Gastroesophageal sphincter (tissue), 4 donors: ENCODE measurements around the gene SLC15A3. TPM values are rescaled to one million over a fixed set of nuclear protein-coding genes. Genes with fewer than 3 reads are reported as not detected.
A peak's percentile ranks its signal among the peaks of the same experiment; 100 is the strongest.

Source experiments
- ATAC-seq: fragments of 150-250 bp; one replicate; pipeline ENCODE4 v1.9.1; 2016; ENCODE audit warnings: mild to moderate bottlenecking, moderate library complexity
- H3K27ac ChIP-seq, 4 donors: fragments of 200-600 bp; sonication (generic) in 3 of 4; 1 replicate in 3 of 4; 2 replicates in 1 of 4; pipeline ENCODE4 v1.5.1; 2016 to 2019
- H3K27me3 ChIP-seq: fragments of 200-600 bp; sonication (generic); one replicate; pipeline ENCODE4 v1.5.1; 2019
- H3K36me3 ChIP-seq, 2 donors: fragments of 200-600 bp; sonication (generic); one replicate each; pipeline ENCODE4 v1.5.1; 2019; ENCODE audit warnings: control low read depth in 1 of 2
- H3K4me1 ChIP-seq, 3 donors: fragments of 200-600 bp; sonication (generic); 1 replicate in 2 of 3; 2 replicates in 1 of 3; pipeline ENCODE4 v1.5.1; 2016 to 2019; ENCODE audit warnings: control low read depth in 2 of 3
- H3K4me3 ChIP-seq, 2 donors: fragments of 200-600 bp; sonication (generic); one replicate each; pipeline ENCODE4 v1.5.1; 2019; ENCODE audit warnings: mild to moderate bottlenecking in 1 of 2, moderate library complexity in 1 of 2
- H3K9me3 ChIP-seq, 3 donors: fragments of 200-600 bp; sonication (generic); one replicate each; pipeline ENCODE4 v1.5.1; 2017 to 2019; ENCODE audit warnings: control low read depth in 2 of 3
- CTCF ChIP-seq, 4 experiments: fragments of 200-600 bp in 2 of 4; fragments of 450-650 bp in 2 of 4; sonication (generic) in 1 of 4; IDR thresholded peaks; one replicate each; pipeline ENCODE4 v1.5.1; 2017 to 2019; ENCODE audit warnings: antibody characterized with exemption in 4 of 4, mild to moderate bottlenecking in 2 of 4, moderate library complexity in 2 of 4
- EP300 ChIP-seq: sonication (generic); formaldehyde crosslinking; IDR thresholded peaks from one replicate; pipeline ENCODE4 v1.6.1; 2017; ENCODE audit warnings: antibody characterized with exemption, mild to moderate bottlenecking
- POLR2A ChIP-seq, 2 donors: fragments of 450-650 bp; IDR thresholded peaks; one replicate each; pipeline ENCODE4 v1.6.1; 2017; ENCODE audit warnings: antibody characterized with exemption in 2 of 2, mild to moderate bottlenecking in 2 of 2, moderate library complexity in 1 of 2
- POLR2AphosphoS5 ChIP-seq: sonication (generic); formaldehyde crosslinking; IDR thresholded peaks from one replicate; pipeline ENCODE4 v1.6.1; 2017; ENCODE audit warnings: antibody characterized with exemption
- WGBS, 2 donors: methylation state at CpG; one replicate each; pipeline ENCODE4 v1.1.5; 2018; ENCODE audit warnings: low coverage in 1 of 2; 5-methylcytosine and 5-hydroxymethylcytosine counted together
- total RNA-seq, 4 donors: library from RNA; depleted of rRNA; stranded (reverse); fragments of >200 nt; gene quantifications; one replicate each; pipeline ENCODE4 v1.1.0, GENCODE V29; 2016

The SLC15A3 gene
- total RNA-seq, result 10 to 100 TPM; 16.7 to 48.4 (median 19.5) TPM

DNA sequence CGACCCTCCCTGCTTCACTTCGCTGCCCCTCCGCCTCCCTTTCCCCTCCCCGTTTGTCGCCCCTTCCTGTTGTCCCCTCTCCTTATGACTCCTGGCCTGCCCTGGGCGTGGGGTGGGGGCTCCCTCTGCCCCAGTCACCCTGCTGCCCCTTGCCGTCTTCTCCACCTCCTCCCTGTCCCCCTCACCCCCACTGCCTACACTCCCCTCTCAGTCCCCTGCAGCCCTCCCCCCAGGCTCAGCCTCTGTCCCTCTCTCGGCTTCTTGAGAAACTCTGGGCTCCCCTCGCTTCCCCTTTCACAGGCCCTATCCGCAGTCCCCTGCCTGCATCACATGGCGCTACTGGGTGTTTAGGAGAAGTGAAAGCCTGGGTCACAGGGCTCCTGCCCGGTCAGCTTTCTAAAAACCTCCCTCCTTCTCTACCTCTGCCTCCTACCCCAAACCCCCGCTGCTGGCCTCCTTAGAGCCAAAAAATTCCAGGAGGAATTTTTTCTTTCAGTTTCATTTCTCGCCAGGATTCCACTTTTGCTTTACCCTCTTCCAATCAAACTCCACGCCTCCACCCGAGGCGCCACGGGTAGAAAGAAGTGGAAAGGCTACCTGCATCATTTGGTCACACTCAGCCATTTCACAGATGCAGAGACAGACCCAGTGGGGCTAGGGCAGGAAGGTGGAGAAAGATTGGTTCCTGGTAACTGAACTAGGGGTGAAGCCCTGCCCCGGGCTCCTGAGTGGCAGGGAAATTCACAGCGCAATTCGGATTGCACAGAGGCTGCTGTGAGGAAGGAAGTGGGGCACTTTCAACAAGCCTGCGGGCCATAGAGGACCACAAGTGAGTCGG is at the start of gene SLC15A3:
Gene SLC15A3, minus strand, starts transcription at position 273 of the 838 bp plus-strand sequence. CDS start 625 bp downstream, outside the sequence.
- Histone ChIP-seq H3K9me3 (no peaks in the 10 kb centered on the region), H3K36me3 (no peaks in the 10 kb centered on the region), H3K27ac (peak within 1 kb of the TSS; percentile 77 to 88 (median 82)), H3K27me3 (no peaks in the 10 kb centered on the region), H3K4me3 (peak within 1 kb of the TSS; percentile 53 to 68), H3K4me1 (peaks cover 0 to 57% (median 12%) of the 10 kb centered on the region in 3 donors)
- 14 to 15% methylated on average over 10 to 18 of the region's 23 CpGs for WGBS, 2 donors
- peak; percentile 66 for ATAC-seq
- TF ChIP-seq POLR2AphosphoS5 (peak; percentile 30), POLR2A (IDR thresholded peaks at IDR 0.05) (no peak), CTCF (IDR thresholded peaks at IDR 0.05) (no peak)

- Histone ChIP-seq H3K27ac (no peak overlapping the region), H3K4me3 (no peak overlapping the region), H3K4me1 (peaks cover 0 to 16% (median 0%) of the 10 kb centered on the region in 3 donors), H3K36me3 (no peaks in the 10 kb centered on the region), H3K27me3 (no peaks in the 10 kb centered on the region), H3K9me3 (no peaks in the 10 kb centered on the region)
- ATAC-seq, result no peak
- WGBS, 2 donors, result 79 to 84% methylated on average over 4 to 8 of the region's 11 CpGs
- TF ChIP-seq POLR2A (IDR thresholded peaks at IDR 0.05) (no peak), POLR2AphosphoS5 (no peak), EP300 (no peak), CTCF (IDR thresholded peaks at IDR 0.05) (no peak)
Measured at GRCh38 chr11:61000426-61000825, 48.5 kb upstream of the SLC15A3 start.

- H3K4me1 ChIP-seq, result peaks cover 0 to 9% (median 0%) of the 10 kb centered on the region in 3 donors
- no peak for ATAC-seq
- 77% methylated on average over 6 of the region's 13 CpGs; no CpG with 5 or more reads in 1 of the 2 donors for WGBS, 2 donors
- H3K27ac ChIP-seq, result no peak overlapping the region
- H3K27me3 ChIP-seq, result no peaks in the 10 kb centered on the region
- H3K36me3 ChIP-seq, result no peaks in the 10 kb centered on the region
- H3K9me3 ChIP-seq, result no peaks in the 10 kb centered on the region
- TF ChIP-seq EP300 (no peak), CTCF (IDR thresholded peaks at IDR 0.05) (no peak), POLR2AphosphoS5 (no peak), POLR2A (IDR thresholded peaks at IDR 0.05) (no peak)
- no peak overlapping the region for H3K4me3 ChIP-seq
Measured at GRCh38 chr11:60996381-60997138, 44.6 kb upstream of the SLC15A3 start.

- no peak for ATAC-seq
Measured at GRCh38 chr11:60995798-60996197, 43.8 kb upstream of the SLC15A3 start.

More at GRCh38 chr11:60995798-60996197, 43.8 kb upstream of the SLC15A3 start:
- H3K4me3 ChIP-seq, result no peak overlapping the region
- no peak overlapping the region for H3K27ac ChIP-seq
- no peaks in the 10 kb centered on the region for H3K9me3 ChIP-seq
- H3K27me3 ChIP-seq, result no peaks in the 10 kb centered on the region
- H3K36me3 ChIP-seq, result no peaks in the 10 kb centered on the region
- WGBS, 2 donors, result 36 to 60% methylated on average over 1 to 3 of the region's 7 CpGs
- TF ChIP-seq CTCF (IDR thresholded peaks at IDR 0.05) (no peak), POLR2A (IDR thresholded peaks at IDR 0.05) (no peak), EP300 (no peak), POLR2AphosphoS5 (no peak)
- peaks cover 0 to 9% (median 0%) of the 10 kb centered on the region in 3 donors for H3K4me1 ChIP-seq
